Ammon's horn (tissue), 1 donor: ENCODE results near the gene POLR2E.

ENCODE experiments used
- DNase-seq: peaks from one replicate; pipeline ENCODE4 v3.0.0-alpha.2; 2016; ENCODE audit warnings: low spot score

The POLR2E gene

GRCh38 chr19:1046836-1047695, 48.1 kb downstream of the POLR2E start:
- DNase-seq: no peak

GRCh38 chr19:1046117-1046626, 49.0 kb downstream of the POLR2E start:
- no peak for DNase-seq

- DNase-seq: no peak
These were observed 50.0 kb downstream of the POLR2E start for GRCh38 chr19:1045247-1045603.

- no peak for DNase-seq
These were observed 52.3 kb downstream of the POLR2E start for GRCh38 chr19:1042689-1043511.

GRCh38 chr19:1041835-1042685, 53.1 kb downstream of the POLR2E start:
- no peak for DNase-seq

GRCh38 chr19:1041272-1041834, 53.8 kb downstream of the POLR2E start:
- DNase-seq: no peak

- peak; percentile 93 for DNase-seq
These were observed 54.5 kb downstream of the POLR2E start for GRCh38 chr19:1040476-1041271.

GRCh38 chr19:1039646-1040475, 55.3 kb downstream of the POLR2E start, which contains the start of gene ABCA7:
Gene ABCA7, plus strand, starts transcription at chr19:1040107. Its CDS starts 1,255 bp downstream, at chr19:1041362.
- peak; percentile 98 for DNase-seq

- DNase-seq: no peak
These were observed 56.1 kb downstream of the POLR2E start for GRCh38 chr19:1038978-1039645.

- no peak for DNase-seq
These were observed 57.5 kb downstream of the POLR2E start for GRCh38 chr19:1037621-1038064.
